GM10266 (cell line): ENCODE results near the gene FAM131C.
"Not testable (repeated sequence)": the region's sequence is repeated elsewhere in the genome, so short reads cannot be mapped to it uniquely, and the experiment has no call there.

Source experiments
- DNase-seq: peaks from one replicate; pipeline ENCODE4 v3.0.0; 2012; ENCODE audit errors: extremely low spot score
- TF ChIP-seq, protein P1 (sequence below): IDR thresholded peaks from 2 replicates; pipeline ENCODE4 v1.5.1; 2012; ENCODE audit warnings: mild to moderate bottlenecking, low read depth; ENCODE audit not compliant: control insufficient read depth, insufficient read depth; ENCODE audit errors: missing control alignments

Gene FAM131C

DNA sequence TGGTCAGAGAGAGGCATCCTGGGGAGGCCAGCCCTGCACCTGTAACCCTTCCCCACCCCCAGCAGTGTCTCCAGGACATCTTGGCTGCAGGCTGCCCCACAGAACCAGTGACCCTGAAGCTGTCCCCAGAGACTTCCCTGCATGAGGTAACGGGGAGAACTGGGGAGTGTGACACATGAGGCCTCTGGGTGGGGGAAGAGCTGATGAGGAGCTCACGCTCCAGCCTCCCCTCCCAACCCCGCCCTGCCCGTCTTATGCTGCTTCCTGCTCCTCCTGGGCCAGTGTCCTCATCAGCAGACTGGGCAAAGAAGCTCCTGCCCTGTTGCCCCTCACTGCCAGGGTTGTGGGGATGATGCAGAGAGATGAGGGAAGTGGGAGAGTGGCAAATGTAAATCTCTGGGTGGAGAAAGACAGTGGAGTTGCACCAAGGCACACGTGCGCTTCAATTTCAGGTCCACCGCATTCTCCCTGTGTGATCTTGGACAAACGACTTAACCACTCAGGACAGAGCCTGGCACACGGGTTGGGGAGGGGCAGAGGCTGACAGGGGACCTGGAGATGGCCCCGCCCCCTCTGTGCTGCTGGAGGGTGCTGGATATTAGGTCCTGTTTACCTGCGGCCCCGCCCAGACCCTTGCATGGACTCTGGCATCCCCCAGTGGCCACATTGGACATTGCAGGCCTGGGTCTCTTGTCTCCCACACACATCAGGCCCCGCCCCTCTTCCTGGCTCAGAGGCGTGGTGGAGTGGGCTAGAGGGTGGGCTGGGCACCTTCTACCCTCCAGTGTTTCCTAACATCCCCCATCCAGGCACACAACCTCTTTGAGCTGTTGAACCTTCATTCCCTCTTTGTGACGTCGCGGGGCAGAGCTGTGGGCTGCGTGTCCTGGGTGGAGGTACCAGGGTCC, 17.6 kb downstream of the FAM131C start:
- TF ChIP-seq, protein P1, sequence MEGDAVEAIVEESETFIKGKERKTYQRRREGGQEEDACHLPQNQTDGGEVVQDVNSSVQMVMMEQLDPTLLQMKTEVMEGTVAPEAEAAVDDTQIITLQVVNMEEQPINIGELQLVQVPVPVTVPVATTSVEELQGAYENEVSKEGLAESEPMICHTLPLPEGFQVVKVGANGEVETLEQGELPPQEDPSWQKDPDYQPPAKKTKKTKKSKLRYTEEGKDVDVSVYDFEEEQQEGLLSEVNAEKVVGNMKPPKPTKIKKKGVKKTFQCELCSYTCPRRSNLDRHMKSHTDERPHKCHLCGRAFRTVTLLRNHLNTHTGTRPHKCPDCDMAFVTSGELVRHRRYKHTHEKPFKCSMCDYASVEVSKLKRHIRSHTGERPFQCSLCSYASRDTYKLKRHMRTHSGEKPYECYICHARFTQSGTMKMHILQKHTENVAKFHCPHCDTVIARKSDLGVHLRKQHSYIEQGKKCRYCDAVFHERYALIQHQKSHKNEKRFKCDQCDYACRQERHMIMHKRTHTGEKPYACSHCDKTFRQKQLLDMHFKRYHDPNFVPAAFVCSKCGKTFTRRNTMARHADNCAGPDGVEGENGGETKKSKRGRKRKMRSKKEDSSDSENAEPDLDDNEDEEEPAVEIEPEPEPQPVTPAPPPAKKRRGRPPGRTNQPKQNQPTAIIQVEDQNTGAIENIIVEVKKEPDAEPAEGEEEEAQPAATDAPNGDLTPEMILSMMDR = peak; percentile 97
- DNase-seq = peak; percentile 93

DNA sequence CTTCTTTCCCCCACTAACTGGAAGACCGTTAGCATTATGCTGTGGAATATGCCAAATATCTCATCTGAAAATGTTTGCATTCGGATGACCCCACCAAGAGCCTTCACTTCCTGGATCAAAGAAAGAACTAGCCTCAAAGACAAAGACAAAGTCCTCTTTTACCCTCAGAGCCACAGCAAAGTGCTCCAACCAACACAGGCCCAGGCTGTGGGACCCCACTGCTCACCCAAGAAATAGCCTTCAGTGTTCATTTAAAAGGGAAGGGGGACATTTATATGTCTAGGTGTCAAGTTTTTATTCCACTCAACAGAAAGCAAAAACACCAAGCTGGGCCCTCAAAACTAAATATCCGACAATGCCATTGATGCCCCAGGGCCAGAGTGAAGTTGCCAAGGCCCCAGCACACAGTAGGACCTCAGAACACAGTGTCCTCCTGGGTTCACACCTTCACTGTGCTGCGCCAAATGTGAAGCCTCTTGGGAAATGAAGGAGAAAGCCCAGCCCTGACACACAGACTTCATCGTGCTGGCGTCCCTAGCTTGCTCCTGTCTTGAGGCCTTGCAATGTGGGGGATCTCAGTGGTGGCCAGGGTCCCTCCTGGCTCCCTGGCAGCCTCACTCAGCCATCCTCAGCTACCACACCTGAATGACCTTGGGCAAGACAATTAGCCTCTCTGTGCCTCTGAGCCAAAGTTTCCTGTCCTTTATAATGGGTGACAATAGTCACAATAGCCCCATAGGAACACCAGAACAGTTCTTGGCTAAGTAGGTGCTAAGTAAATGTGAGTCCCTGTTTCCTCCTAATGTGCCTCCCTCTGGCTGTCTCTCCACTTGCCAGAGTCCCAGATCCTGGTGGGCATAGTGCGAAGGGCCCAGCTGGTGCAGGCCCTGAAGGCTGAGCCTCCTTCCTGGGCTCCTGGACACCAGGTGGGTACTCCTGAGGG, 18.6 kb downstream of the FAM131C start:
- TF ChIP-seq, protein P1 = no peak
- no peak for DNase-seq

DNA sequence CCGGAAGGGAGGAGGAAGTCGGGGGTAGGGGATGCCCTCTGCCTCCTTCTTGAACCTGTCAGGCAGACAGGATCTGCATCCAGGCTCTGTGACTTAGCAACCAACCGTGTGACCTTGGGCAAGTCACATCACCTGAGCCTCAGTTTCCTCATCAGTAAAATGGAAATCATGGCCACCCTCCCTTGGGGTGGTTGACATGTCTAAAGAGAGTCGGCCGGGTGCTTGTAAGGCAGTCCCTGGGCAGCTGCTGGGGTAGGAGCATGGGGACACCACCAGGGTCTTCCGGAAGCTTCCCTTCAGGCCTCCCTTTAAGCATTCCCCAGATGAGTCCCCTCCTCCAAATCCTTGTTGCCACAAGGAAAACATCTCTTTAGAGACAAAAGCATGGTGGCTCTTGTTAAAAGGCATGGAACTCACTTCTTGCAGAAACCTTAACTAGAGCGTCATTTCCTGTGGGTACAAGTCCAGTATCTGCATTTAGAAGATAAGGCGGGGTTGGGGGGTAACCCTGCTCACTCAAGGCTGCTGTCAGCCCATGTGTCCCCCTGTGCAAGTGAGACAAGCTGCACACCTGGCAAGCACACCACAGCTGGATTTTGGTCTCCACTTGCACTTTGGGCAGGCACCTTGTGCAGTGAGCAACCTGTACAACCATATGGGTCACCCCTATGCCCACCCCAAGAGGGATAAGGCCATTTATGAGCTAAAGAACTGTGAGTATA, 19.5 kb downstream of the FAM131C start:
- TF ChIP-seq, protein P1 = no peak
- DNase-seq = no peak

DNA sequence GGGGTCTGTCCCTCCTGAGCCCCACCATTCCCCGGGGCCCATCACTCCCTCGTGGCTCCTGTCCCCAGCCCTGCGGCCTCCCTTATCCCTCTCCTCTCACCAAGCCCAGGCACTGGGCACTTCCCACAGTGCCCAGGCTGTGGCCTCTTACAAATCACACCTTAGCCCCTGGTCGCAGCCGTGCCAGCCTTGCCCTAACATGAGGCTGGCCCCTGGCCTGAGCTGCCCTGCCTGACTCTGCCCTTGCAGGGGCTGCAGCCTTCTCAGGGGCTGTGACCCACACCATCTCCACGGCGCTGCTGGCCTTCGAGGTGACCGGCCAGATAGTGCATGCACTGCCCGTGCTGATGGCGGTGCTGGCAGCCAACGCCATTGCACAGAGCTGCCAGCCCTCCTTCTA, 21.5 kb downstream of the FAM131C start:
- DNase-seq = not testable (repeated sequence)

DNA sequence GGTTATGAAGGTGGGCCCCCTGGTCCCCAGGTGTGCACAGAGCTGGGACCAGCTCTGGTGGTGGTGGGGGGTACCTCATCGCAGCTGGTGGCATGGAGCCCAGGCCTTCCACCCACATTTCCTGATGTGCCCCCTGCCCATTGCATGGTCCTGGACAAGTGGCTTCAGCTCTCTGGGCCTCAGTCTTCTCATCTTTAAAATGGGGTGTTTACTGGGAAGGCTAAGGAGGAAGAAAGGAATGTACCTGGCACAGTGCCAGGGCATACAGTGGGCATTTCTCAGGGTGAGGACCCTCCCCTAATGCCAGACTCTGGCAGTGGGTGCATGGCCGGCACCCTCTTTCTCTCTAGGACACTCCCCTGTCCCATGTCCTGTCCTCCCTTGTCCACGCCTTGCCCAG, 22.4 kb downstream of the FAM131C start:
- TF ChIP-seq, protein P1 = no peak
- DNase-seq = no peak

DNA sequence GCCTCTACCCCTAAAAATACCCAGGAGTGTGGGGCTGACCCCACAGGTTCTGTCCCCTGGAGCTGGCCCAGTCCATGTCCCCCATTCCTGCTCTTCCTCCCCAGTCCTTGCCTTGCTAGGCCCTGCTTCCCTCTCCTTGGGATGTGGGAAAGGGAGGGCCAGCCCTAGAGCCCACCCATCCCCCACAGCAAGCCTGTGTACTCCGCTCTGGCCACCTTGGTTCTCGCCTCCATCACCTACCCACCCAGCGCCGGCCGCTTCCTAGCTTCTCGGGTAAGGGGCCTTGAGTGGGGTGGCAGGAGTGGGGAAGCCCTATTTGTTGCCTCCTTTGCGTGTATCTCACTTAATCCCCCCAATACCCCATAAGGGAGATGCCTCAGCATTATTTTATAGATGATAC, 23.1 kb downstream of the FAM131C start:
- TF ChIP-seq, protein P1 = no peak
- DNase-seq = no peak

DNA sequence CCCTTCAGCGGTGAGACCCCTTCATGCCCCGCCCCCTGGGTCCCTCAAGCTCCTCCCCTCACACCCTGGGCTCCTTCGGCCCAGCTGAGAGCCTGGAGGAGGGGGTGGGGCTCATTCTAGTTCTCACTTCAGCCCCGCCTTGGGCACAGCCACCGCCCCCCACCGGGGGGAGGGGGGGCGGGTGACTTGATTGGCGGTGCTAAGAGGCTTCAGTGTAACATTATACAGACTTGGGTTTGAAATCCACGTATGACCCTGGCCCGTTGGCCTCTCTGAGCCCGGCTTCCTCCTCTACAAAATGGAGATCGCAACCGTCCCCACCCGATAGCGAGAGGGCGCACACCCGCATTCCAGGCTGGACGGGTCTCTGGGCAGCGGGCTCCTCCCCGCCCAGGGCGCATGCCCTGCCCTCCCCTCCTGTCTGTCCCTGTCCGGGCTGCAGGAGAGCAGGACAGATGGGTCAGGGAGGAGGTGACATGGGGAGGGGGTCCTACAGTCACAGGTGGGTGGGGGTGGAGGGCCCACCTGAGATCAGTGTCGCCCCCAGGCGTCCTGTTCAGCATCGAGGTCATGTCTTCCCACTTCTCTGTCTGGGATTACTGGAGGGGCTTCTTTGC, 24.8 kb downstream of the FAM131C start:
- no peak for DNase-seq
- TF ChIP-seq, protein P1 = no peak
